Measurements from ENCODE around the gene MEIS2.

MEIS2 gene

GRCh38 chr15:37131621-37132020, 31.3 kb upstream of the MEIS2 start:
- Histone ChIP-seq H3K4me3 (replicated peaks; ENCODE audit: insufficient read depth, low read length) (no peak overlapping the region), H3K27ac (replicated peaks) (no peak overlapping the region), H3K27me3 (ENCODE audit: insufficient read depth, poor library complexity, severe bottlenecking) (peaks cover 4% of the 10 kb centered on the region)
- no peak for TF ChIP-seq GABPA (IDR thresholded peaks at IDR 0.05; ENCODE audit: low read depth)
- TF ChIP-seq, protein P1, sequence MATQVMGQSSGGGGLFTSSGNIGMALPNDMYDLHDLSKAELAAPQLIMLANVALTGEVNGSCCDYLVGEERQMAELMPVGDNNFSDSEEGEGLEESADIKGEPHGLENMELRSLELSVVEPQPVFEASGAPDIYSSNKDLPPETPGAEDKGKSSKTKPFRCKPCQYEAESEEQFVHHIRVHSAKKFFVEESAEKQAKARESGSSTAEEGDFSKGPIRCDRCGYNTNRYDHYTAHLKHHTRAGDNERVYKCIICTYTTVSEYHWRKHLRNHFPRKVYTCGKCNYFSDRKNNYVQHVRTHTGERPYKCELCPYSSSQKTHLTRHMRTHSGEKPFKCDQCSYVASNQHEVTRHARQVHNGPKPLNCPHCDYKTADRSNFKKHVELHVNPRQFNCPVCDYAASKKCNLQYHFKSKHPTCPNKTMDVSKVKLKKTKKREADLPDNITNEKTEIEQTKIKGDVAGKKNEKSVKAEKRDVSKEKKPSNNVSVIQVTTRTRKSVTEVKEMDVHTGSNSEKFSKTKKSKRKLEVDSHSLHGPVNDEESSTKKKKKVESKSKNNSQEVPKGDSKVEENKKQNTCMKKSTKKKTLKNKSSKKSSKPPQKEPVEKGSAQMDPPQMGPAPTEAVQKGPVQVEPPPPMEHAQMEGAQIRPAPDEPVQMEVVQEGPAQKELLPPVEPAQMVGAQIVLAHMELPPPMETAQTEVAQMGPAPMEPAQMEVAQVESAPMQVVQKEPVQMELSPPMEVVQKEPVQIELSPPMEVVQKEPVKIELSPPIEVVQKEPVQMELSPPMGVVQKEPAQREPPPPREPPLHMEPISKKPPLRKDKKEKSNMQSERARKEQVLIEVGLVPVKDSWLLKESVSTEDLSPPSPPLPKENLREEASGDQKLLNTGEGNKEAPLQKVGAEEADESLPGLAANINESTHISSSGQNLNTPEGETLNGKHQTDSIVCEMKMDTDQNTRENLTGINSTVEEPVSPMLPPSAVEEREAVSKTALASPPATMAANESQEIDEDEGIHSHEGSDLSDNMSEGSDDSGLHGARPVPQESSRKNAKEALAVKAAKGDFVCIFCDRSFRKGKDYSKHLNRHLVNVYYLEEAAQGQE (IDR thresholded peaks at IDR 0.05; ENCODE audit: insufficient replicate concordance, low read depth) = no peak
- no peak for TF ChIP-seq SPI1 (IDR thresholded peaks at IDR 0.05; ENCODE audit: borderline replicate concordance, low read depth)
- TF ChIP-seq POLR2AphosphoS5 (IDR thresholded peaks at IDR 0.05; ENCODE audit: low read depth) = no peak
- TF ChIP-seq, protein P2, sequence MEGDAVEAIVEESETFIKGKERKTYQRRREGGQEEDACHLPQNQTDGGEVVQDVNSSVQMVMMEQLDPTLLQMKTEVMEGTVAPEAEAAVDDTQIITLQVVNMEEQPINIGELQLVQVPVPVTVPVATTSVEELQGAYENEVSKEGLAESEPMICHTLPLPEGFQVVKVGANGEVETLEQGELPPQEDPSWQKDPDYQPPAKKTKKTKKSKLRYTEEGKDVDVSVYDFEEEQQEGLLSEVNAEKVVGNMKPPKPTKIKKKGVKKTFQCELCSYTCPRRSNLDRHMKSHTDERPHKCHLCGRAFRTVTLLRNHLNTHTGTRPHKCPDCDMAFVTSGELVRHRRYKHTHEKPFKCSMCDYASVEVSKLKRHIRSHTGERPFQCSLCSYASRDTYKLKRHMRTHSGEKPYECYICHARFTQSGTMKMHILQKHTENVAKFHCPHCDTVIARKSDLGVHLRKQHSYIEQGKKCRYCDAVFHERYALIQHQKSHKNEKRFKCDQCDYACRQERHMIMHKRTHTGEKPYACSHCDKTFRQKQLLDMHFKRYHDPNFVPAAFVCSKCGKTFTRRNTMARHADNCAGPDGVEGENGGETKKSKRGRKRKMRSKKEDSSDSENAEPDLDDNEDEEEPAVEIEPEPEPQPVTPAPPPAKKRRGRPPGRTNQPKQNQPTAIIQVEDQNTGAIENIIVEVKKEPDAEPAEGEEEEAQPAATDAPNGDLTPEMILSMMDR (IDR thresholded peaks at IDR 0.05; ENCODE audit: insufficient read depth, low read length) = no peak
- no peak for DNase-seq (ENCODE audit: low read depth in 1 of 2, low spot score in 1 of 2)

GRCh38 chr15:37130356-37130755, 30.0 kb upstream of the MEIS2 start:
- Histone ChIP-seq H3K4me3 (replicated peaks; ENCODE audit: insufficient read depth, low read length) (no peak overlapping the region), H3K27me3 (ENCODE audit: insufficient read depth, poor library complexity, severe bottlenecking) (peaks cover 4% of the 10 kb centered on the region), H3K27ac (replicated peaks) (no peak overlapping the region)
- TF ChIP-seq, protein P2 (IDR thresholded peaks at IDR 0.05; ENCODE audit: insufficient read depth, low read length) = no peak
- TF ChIP-seq SPI1 (IDR thresholded peaks at IDR 0.05; ENCODE audit: borderline replicate concordance, low read depth) (no peak), POLR2AphosphoS5 (IDR thresholded peaks at IDR 0.05; ENCODE audit: low read depth) (no peak), GABPA (IDR thresholded peaks at IDR 0.05; ENCODE audit: low read depth) (no peak)
- TF ChIP-seq, protein P1 (IDR thresholded peaks at IDR 0.05; ENCODE audit: insufficient replicate concordance, low read depth) = no peak
- no peak for DNase-seq (ENCODE audit: low read depth in 1 of 2, low spot score in 1 of 2)

DNA sequence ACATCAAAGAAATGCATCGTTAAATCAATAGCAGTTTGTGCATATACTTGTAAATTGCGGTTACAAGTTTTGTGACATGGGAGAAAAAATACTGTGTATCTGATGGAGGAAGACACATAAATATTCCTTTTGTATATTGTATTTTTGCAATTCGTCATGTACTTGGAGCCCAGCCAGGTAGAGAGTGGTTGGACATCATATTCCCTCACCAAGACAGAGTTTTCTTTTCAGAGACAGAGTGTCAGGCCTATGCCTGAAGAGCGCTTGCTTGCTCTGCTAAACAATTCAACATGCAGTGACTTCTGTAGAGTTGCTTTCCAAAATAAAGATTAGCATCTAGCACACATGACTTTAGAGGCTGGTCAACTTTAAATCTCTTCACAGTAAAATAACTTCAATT, 24.8 kb upstream of the MEIS2 start:
- Histone ChIP-seq H3K27ac (replicated peaks) (no peak overlapping the region), H3K27me3 (ENCODE audit: insufficient read depth, poor library complexity, severe bottlenecking) (no peaks in the 10 kb centered on the region), H3K4me3 (replicated peaks; ENCODE audit: insufficient read depth, low read length) (no peak overlapping the region)
- DNase-seq (ENCODE audit: low read depth in 1 of 2, low spot score in 1 of 2) = no peak
- TF ChIP-seq GABPA (IDR thresholded peaks at IDR 0.05; ENCODE audit: low read depth) (no peak), POLR2AphosphoS5 (IDR thresholded peaks at IDR 0.05; ENCODE audit: low read depth) (no peak), SPI1 (IDR thresholded peaks at IDR 0.05; ENCODE audit: borderline replicate concordance, low read depth) (no peak)
- TF ChIP-seq, protein P1 (IDR thresholded peaks at IDR 0.05; ENCODE audit: insufficient replicate concordance, low read depth) = no peak
- TF ChIP-seq, protein P2 (IDR thresholded peaks at IDR 0.05; ENCODE audit: insufficient read depth, low read length) = no peak
